ENCODE results near the gene HIVEP3.

Gene HIVEP3

DNA sequence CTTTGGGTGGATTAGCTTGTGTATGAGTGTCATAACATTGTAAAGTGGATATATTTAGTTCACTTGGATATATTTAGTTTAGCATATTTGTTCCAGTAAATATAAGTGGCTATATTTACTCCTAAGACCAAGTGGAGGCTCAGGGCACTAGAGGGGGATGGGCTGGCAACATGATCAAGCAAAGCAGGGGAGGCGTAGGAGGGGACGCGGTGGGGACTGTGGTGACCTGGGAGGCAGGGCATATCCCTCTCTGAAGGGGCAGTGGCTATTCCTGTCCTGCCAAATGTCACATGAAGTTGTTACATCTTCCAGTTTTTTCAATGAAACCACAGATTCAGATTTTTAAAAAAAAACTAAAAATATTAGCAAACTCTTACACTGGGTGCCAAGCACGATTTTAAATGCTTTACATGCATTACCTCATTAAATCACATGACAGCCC is 382.3 kb downstream of the HIVEP3 start:
- H2AFZ ChIP-seq (ENCODE audit: low read length) = no peak overlapping the region
- peak overlapping the region; percentile 90 for H3K27ac ChIP-seq (ENCODE audit: low read depth, low read length, poor library complexity, severe bottlenecking)
- H3K4me1 ChIP-seq (ENCODE audit: insufficient read depth, low read length, severe bottlenecking) = peaks cover 39% of the 10 kb centered on the region
- peak overlapping the region; percentile 61 for H3K4me2 ChIP-seq (ENCODE audit: low read length)
- no peaks in the 10 kb centered on the region for H4K20me1 ChIP-seq (ENCODE audit: insufficient read depth, low read length)
- no peaks in the 10 kb centered on the region for H3F3A ChIP-seq (ENCODE audit: insufficient read depth, low read length)
- TF ChIP-seq EZH2 (IDR thresholded peaks at IDR 0.05; ENCODE audit: borderline replicate concordance, low read length) = no peak
- TF ChIP-seq, protein P1, sequence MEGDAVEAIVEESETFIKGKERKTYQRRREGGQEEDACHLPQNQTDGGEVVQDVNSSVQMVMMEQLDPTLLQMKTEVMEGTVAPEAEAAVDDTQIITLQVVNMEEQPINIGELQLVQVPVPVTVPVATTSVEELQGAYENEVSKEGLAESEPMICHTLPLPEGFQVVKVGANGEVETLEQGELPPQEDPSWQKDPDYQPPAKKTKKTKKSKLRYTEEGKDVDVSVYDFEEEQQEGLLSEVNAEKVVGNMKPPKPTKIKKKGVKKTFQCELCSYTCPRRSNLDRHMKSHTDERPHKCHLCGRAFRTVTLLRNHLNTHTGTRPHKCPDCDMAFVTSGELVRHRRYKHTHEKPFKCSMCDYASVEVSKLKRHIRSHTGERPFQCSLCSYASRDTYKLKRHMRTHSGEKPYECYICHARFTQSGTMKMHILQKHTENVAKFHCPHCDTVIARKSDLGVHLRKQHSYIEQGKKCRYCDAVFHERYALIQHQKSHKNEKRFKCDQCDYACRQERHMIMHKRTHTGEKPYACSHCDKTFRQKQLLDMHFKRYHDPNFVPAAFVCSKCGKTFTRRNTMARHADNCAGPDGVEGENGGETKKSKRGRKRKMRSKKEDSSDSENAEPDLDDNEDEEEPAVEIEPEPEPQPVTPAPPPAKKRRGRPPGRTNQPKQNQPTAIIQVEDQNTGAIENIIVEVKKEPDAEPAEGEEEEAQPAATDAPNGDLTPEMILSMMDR (IDR thresholded peaks at IDR 0.05; ENCODE audit: low read length) = no peak
- no peaks in the 10 kb centered on the region for H3K9me3 ChIP-seq (ENCODE audit: low read length)
- no peaks in the 10 kb centered on the region for H3K36me3 ChIP-seq (ENCODE audit: insufficient read depth, low read length)
- H3K27me3 ChIP-seq (ENCODE audit: insufficient read depth, low read length) = no peaks in the 10 kb centered on the region
- H3K79me2 ChIP-seq (ENCODE audit: insufficient read depth, low read length) = no peaks in the 10 kb centered on the region
- H3K9ac ChIP-seq (ENCODE audit: low read length) = 0 out of 2 replicates have a peak overlapping the region, but pooled peaks have one; percentile 19
- H3K9me2 ChIP-seq (ENCODE audit: low read depth, low read length) = no peaks in the 10 kb centered on the region
- H3K4me3 ChIP-seq (ENCODE audit: low read depth, low read length, poor library complexity, severe bottlenecking) = no peak overlapping the region

DNA sequence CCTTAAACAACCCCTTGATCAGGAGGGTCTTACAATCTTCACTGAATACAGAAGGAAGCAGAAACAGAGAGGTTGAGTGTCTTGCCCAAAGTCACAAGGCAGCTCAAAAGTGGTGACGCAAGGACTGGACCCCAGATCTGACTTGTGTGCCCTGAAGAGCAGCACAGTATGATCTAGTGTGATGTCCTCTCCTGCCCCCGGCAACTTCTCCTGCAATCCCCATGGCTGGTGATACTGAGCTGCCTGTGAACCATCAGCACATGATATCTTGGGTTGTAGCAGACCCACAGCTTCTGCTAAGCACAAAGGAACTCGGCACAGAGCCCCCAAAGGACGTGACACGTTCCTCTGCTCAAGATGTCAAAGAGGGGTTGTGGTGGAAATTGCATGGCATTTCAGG is 383.0 kb downstream of the HIVEP3 start:
- no peaks in the 10 kb centered on the region for H3K36me3 ChIP-seq (ENCODE audit: insufficient read depth, low read length)
- H3K4me2 ChIP-seq (ENCODE audit: low read length) = no peak overlapping the region
- H3K9me2 ChIP-seq (ENCODE audit: low read depth, low read length) = no peaks in the 10 kb centered on the region
- no peak overlapping the region for H3K4me3 ChIP-seq (ENCODE audit: low read depth, low read length, poor library complexity, severe bottlenecking)
- H3F3A ChIP-seq (ENCODE audit: insufficient read depth, low read length) = no peaks in the 10 kb centered on the region
- TF ChIP-seq, protein P1 (IDR thresholded peaks at IDR 0.05; ENCODE audit: low read length) = no peak
- no peak for TF ChIP-seq EZH2 (IDR thresholded peaks at IDR 0.05; ENCODE audit: borderline replicate concordance, low read length)
- no peaks in the 10 kb centered on the region for H4K20me1 ChIP-seq (ENCODE audit: insufficient read depth, low read length)
- H3K4me1 ChIP-seq (ENCODE audit: insufficient read depth, low read length, severe bottlenecking) = peaks cover 34% of the 10 kb centered on the region
- no peak overlapping the region for H3K9ac ChIP-seq (ENCODE audit: low read length)
- H3K79me2 ChIP-seq (ENCODE audit: insufficient read depth, low read length) = no peaks in the 10 kb centered on the region
- H2AFZ ChIP-seq (ENCODE audit: low read length) = no peak overlapping the region
- H3K27me3 ChIP-seq (ENCODE audit: insufficient read depth, low read length) = no peaks in the 10 kb centered on the region
- H3K9me3 ChIP-seq (ENCODE audit: low read length) = no peaks in the 10 kb centered on the region
- no peak overlapping the region for H3K27ac ChIP-seq (ENCODE audit: low read depth, low read length, poor library complexity, severe bottlenecking)

DNA sequence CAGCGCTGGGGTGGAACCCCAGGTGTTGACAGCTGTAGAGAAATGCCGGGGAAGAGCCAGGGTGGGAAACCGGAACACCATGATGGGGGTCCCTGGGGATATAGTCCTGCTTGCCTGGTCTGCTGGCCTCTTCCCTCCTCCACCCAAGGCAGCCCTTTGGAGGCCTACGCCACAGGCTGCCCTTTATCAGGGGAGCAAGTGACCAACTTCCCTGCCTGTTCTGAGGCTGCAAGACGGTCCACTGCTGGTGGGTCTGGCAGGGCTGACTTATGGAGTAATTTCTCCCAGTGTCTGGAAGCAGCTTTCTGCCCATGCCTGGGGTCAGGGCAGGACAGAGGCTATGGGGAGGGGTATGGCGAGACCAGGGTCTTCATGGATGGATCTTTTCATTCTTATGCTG is 383.4 kb downstream of the HIVEP3 start:
- peaks cover 34% of the 10 kb centered on the region for H3K4me1 ChIP-seq (ENCODE audit: insufficient read depth, low read length, severe bottlenecking)
- H3K27me3 ChIP-seq (ENCODE audit: insufficient read depth, low read length) = no peaks in the 10 kb centered on the region
- H3F3A ChIP-seq (ENCODE audit: insufficient read depth, low read length) = no peaks in the 10 kb centered on the region
- H2AFZ ChIP-seq (ENCODE audit: low read length) = no peak overlapping the region
- no peaks in the 10 kb centered on the region for H4K20me1 ChIP-seq (ENCODE audit: insufficient read depth, low read length)
- H3K79me2 ChIP-seq (ENCODE audit: insufficient read depth, low read length) = no peaks in the 10 kb centered on the region
- H3K27ac ChIP-seq (ENCODE audit: low read depth, low read length, poor library complexity, severe bottlenecking) = no peak overlapping the region
- no peaks in the 10 kb centered on the region for H3K36me3 ChIP-seq (ENCODE audit: insufficient read depth, low read length)
- no peak overlapping the region for H3K4me3 ChIP-seq (ENCODE audit: low read depth, low read length, poor library complexity, severe bottlenecking)
- no peaks in the 10 kb centered on the region for H3K9me3 ChIP-seq (ENCODE audit: low read length)
- TF ChIP-seq EZH2 (IDR thresholded peaks at IDR 0.05; ENCODE audit: borderline replicate concordance, low read length) = no peak
- TF ChIP-seq, protein P1 (IDR thresholded peaks at IDR 0.05; ENCODE audit: low read length) = no peak
- H3K9me2 ChIP-seq (ENCODE audit: low read depth, low read length) = no peaks in the 10 kb centered on the region
- no peak overlapping the region for H3K9ac ChIP-seq (ENCODE audit: low read length)
- no peak overlapping the region for H3K4me2 ChIP-seq (ENCODE audit: low read length)

All from OCI-LY1 (cell line).